ENCODE measurements around the gene KPNB1. TPM values are rescaled to one million over a fixed set of nuclear protein-coding genes. Genes with fewer than 3 reads are reported as not detected.

The KPNB1 gene
- polyA plus RNA-seq (2013, experiment 1 of 2) = 379 TPM
- 356 TPM for polyA plus RNA-seq (2013, experiment 2 of 2)

DNA sequence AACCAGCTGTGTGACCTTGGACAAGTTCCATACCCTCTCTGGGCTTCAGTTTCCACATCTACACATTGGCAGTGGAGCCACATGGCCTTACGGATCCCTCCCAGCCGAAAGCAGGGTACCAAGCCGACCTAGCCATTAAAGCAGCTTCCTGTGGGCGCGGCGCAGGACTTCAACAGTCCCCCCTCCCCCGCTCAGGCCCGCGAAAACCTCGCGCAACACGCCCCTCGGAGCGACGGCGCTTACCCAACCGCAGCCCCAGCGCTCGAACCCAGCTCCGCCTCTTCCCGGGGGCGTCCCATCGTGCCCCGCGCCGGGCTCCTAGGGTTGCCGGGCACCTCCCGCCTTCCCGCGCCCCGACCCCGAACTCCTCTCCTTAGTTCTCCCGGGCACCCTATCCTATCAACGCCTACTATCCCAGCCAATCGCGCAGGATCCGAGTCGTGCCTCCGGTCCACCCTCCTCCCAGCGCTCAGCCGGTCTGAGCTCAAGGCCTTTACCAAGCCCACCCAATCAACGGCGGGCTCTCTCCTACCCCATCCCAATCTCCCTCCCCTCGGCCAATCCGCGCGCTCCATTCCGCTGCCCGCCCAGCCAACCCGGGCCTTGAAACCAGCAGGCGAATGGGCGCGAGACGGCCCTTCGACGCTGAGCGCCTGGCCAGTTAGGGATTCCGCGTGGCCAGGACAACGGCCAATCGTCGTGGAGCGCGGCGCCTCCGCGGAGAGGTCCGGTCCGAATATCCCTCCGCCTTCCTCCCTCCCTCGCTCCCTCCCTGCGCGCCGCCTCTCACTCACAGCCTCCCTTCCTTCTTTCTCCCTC, at the start of gene KPNB1:
Gene KPNB1 (plus strand): TSS at position 767 of the 819 bp plus-strand sequence. CDS start 326 bp downstream, outside the sequence.
- Histone ChIP-seq H3K27ac (ENCODE audit: low read depth, low read length, severe bottlenecking) (peak within 1 kb of the TSS; percentile 90), H3K4me1 (ENCODE audit: control insufficient read depth, insufficient read depth, low read length, poor library complexity, severe bottlenecking) (peaks cover 16% of the 10 kb centered on the region), H3K36me3 (ENCODE audit: control insufficient read depth, insufficient read depth, low read length) (peaks cover 38% of the 10 kb centered on the region), H3K9me3 (ENCODE audit: control insufficient read depth, low read length) (no peaks in the 10 kb centered on the region), H3K4me3 (ENCODE audit: extremely low read depth, insufficient read depth, low read length, poor library complexity, severe bottlenecking) (peak within 1 kb of the TSS; percentile 70)
- WGBS, 2 experiments (ENCODE audit: insufficient coverage in 2 of 2) = 0% methylated on average over 46 to 50 of the region's 74 CpGs

DNA sequence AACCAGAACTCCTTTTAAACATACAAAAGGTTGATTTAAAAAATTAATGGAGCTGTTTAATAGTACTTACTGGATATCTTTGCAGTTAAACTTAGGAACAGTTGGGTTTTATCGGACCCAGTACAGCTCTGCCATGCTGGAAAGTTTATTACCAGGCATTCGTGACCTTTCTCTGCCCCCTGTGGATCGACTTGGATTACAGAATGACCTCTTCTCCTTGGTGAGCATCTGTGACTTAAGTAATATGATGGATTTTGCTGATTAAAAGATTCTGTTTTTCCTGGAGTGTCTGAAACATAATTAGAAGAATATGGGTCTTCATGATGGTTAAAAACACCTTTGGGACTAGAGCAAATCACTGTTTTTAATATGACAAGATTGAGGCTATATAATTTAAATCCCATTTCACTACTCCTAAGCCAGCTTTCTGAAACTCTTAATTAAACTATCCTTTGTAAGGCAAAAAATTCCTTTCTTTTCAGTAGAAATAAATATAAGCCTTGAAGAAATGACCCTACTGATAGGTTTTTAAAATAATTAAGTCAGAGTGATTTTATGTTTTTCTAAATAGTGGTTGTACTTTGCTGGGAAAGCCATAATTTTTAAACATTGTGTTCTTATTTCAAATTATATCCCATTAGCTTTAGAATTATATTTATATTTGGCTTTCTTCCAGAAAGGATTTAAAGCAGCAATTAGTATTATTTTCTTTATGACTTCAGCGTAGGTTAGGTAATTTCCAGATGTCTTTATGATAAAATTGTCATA, 45.7 kb upstream of the KPNB1 start:
- no peaks in the 10 kb centered on the region for H3K9me3 ChIP-seq (ENCODE audit: control insufficient read depth, low read length)
- 87 to 88% methylated on average over 3 of the region's 4 CpGs for WGBS, 2 experiments (ENCODE audit: insufficient coverage in 2 of 2)
- H3K4me1 ChIP-seq (ENCODE audit: control insufficient read depth, insufficient read depth, low read length, poor library complexity, severe bottlenecking) = no peaks in the 10 kb centered on the region
- H3K4me3 ChIP-seq (ENCODE audit: extremely low read depth, insufficient read depth, low read length, poor library complexity, severe bottlenecking) = no peak overlapping the region
- no peak overlapping the region for H3K27ac ChIP-seq (ENCODE audit: low read depth, low read length, severe bottlenecking)
- H3K36me3 ChIP-seq (ENCODE audit: control insufficient read depth, insufficient read depth, low read length) = peaks cover 88% of the 10 kb centered on the region

DNA sequence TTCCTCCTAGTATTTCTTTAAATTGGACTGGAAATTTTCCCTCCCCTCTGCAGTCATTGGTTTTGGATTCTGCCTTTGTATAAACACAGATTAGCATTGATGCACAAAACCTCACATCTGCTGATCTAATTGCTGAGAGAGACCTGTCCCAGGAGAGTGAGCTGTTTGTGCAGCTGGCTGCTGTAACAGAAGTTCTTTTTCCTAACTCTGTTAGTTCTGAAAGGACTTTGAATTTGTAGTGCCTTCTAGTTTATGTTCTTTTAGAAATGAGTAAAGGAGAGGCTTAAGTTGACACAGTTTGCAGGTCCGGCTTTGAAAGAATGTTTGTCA, 45.2 kb upstream of the KPNB1 start:
- WGBS, 2 experiments (ENCODE audit: insufficient coverage in 2 of 2) = no CpG with 5 or more reads among the region's 1 CpG
- no peak overlapping the region for H3K27ac ChIP-seq (ENCODE audit: low read depth, low read length, severe bottlenecking)
- H3K4me3 ChIP-seq (ENCODE audit: extremely low read depth, insufficient read depth, low read length, poor library complexity, severe bottlenecking) = no peak overlapping the region
- H3K4me1 ChIP-seq (ENCODE audit: control insufficient read depth, insufficient read depth, low read length, poor library complexity, severe bottlenecking) = no peaks in the 10 kb centered on the region
- H3K9me3 ChIP-seq (ENCODE audit: control insufficient read depth, low read length) = no peaks in the 10 kb centered on the region
- H3K36me3 ChIP-seq (ENCODE audit: control insufficient read depth, insufficient read depth, low read length) = peaks cover 88% of the 10 kb centered on the region

DNA sequence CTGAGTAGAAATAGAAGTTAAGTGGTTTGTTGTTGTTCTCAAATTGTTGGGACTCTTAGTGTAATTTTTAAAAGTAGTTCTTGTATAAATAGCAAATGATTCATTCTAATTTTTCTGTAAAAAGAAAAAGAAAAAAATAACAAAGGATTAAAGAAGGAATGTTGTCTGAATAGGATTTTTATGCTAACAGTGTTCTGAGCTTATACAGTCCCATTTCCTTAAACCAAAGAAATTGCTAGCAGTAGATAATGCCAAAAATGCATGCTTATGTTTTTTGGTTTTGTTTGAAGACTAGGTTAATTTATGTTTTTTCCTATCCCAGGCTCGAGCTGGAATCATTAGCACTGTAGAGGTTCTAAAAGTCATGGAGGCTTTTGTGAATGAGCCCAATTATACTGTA, 44.7 kb upstream of the KPNB1 start:
- H3K27ac ChIP-seq (ENCODE audit: low read depth, low read length, severe bottlenecking) = no peak overlapping the region
- no peak overlapping the region for H3K4me3 ChIP-seq (ENCODE audit: extremely low read depth, insufficient read depth, low read length, poor library complexity, severe bottlenecking)
- no peaks in the 10 kb centered on the region for H3K4me1 ChIP-seq (ENCODE audit: control insufficient read depth, insufficient read depth, low read length, poor library complexity, severe bottlenecking)
- 83% methylated on average over 1 of the region's 1 CpG; no CpG with 5 or more reads in 1 of the 2 experiments for WGBS, 2 experiments (ENCODE audit: insufficient coverage in 2 of 2)
- peaks cover 84% of the 10 kb centered on the region for H3K36me3 ChIP-seq (ENCODE audit: control insufficient read depth, insufficient read depth, low read length)
- H3K9me3 ChIP-seq (ENCODE audit: control insufficient read depth, low read length) = no peaks in the 10 kb centered on the region

DNA sequence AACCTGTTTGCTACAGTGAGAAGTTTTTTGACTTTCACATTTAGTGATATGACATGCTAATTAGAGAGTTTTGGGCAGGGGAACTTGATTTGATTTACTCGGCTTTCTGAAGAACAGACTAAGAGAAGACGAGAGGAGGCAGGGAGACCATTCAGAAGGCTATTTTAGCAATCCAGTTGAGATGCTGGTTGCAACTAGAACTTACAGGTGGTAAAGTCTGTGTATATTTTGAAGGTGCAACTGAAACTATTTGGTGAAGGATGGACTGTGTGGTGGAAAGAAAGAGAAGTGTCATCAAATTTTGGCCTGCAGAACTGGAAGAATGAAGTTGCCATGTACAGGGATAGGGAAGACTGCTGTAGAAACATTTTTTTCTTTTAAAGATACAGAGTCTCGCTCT, 42.2 kb upstream of the KPNB1 start:
- Histone ChIP-seq H3K9me3 (ENCODE audit: control insufficient read depth, low read length) (no peaks in the 10 kb centered on the region), H3K4me1 (ENCODE audit: control insufficient read depth, insufficient read depth, low read length, poor library complexity, severe bottlenecking) (no peaks in the 10 kb centered on the region), H3K4me3 (ENCODE audit: extremely low read depth, insufficient read depth, low read length, poor library complexity, severe bottlenecking) (no peak overlapping the region), H3K36me3 (ENCODE audit: control insufficient read depth, insufficient read depth, low read length) (peaks cover 74% of the 10 kb centered on the region), H3K27ac (ENCODE audit: low read depth, low read length, severe bottlenecking) (no peak overlapping the region)
- 100% methylated on average over 2 to 3 of the region's 3 CpGs for WGBS, 2 experiments (ENCODE audit: insufficient coverage in 2 of 2)

DNA sequence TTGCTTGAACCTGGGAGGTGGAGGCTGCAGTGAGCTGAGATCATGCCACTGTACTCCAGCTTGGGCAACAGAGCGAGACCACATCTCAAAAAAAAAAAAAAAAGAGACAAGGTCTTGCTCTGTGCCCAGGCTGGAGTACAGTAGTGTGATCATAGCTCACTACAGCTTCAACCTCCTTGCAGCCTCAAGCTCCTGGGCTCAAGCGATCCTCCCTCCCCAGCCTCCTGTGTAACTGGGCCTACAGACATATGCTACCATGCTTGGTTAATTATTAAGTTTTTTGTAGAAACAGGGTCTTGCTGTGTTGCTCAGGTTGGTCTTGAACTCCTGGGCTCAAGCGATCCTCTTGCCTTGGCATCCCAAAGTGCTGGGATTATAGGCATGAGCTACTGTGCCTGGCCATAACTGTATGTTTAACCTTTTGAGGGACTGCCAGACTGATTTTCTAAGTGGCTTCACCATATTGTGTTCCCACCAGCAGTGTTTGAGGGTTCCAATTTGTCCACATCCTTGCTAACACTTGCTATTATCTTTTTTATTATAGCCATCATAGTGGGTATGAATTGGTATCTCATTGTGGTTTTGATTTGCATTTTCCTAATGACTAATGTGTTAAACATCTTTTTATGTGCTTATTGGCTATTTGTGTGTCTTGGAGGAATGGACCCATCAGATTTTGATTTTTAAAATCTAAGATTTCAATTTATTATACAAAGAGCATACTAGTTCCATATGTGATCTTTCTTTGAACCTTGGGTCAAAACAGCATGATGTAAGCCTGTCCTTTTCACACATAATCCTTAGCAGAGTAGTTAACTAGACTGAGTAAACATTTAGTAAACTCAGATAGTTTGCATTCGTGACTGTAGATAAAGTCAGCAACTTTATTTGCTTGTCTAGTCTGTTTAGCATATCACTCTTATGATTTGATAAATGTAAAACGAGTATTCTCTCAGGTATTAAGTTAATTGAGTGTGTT, 38.1 kb upstream of the KPNB1 start:
- WGBS, 2 experiments (ENCODE audit: insufficient coverage in 2 of 2) = 94 to 100% methylated on average over 1 to 2 of the region's 5 CpGs
- Histone ChIP-seq H3K27ac (ENCODE audit: low read depth, low read length, severe bottlenecking) (no peak overlapping the region), H3K9me3 (ENCODE audit: control insufficient read depth, low read length) (no peaks in the 10 kb centered on the region), H3K4me3 (ENCODE audit: extremely low read depth, insufficient read depth, low read length, poor library complexity, severe bottlenecking) (no peak overlapping the region), H3K4me1 (ENCODE audit: control insufficient read depth, insufficient read depth, low read length, poor library complexity, severe bottlenecking) (no peaks in the 10 kb centered on the region), H3K36me3 (ENCODE audit: control insufficient read depth, insufficient read depth, low read length) (peaks cover 69% of the 10 kb centered on the region)

DNA sequence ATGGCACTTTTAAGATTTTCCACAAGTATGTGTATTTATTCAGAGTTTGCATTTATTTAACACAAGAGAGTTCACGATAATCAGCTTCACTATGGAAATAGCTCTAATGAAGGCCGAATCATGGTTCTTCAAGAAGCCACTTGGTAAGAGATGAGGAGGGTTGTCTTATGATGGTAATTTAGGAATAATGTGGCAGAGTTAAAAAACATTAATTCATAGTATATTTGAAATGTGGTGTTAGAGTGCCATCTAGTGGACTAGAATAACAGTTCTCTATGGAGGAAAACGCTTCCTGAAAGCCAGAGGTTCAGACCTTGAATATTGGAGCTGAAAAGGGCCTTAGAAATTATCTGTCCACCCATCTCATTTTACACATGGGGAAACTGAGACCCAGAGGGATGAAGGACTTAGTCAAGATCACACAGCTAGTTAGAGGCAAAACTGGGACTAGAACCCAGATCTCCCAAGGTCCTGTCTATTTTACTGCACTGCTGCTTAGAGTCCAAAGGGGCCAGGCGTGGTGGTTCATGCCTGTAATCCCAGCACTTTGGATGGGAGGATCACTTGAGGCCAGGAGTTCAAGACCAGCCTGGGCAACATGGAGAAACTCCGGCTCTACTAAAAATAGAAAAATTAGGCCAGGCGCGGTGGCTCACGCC, 33.8 kb upstream of the KPNB1 start:
- Histone ChIP-seq H3K9me3 (ENCODE audit: control insufficient read depth, low read length) (no peaks in the 10 kb centered on the region), H3K36me3 (ENCODE audit: control insufficient read depth, insufficient read depth, low read length) (peaks cover 75% of the 10 kb centered on the region), H3K4me1 (ENCODE audit: control insufficient read depth, insufficient read depth, low read length, poor library complexity, severe bottlenecking) (peaks cover 3% of the 10 kb centered on the region), H3K27ac (ENCODE audit: low read depth, low read length, severe bottlenecking) (no peak overlapping the region), H3K4me3 (ENCODE audit: extremely low read depth, insufficient read depth, low read length, poor library complexity, severe bottlenecking) (no peak overlapping the region)
- WGBS, 2 experiments (ENCODE audit: insufficient coverage in 2 of 2) = 89 to 90% methylated on average over 6 to 7 of the region's 8 CpGs

DNA sequence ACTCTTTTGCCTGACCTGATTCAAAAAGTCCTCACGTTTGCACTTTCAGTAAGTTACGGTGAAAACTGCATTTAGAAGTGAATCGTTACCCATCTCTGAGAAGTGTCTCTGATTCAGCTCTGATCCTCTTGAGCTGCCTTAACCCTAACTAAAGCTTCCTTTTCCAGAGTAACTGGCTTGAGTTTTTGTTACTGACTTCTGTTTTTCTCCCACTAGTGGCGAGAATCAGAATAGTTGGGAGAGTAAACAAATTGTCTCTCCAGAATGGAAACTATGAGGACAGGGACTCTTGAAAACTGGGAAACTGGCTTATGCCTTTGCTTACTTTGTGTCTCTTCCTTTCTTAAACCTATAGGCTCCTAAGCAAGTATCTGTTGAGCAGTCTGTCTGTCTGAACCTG, 31.3 kb upstream of the KPNB1 start:
- no peak overlapping the region for H3K4me3 ChIP-seq (ENCODE audit: extremely low read depth, insufficient read depth, low read length, poor library complexity, severe bottlenecking)
- peaks cover 67% of the 10 kb centered on the region for H3K36me3 ChIP-seq (ENCODE audit: control insufficient read depth, insufficient read depth, low read length)
- H3K9me3 ChIP-seq (ENCODE audit: control insufficient read depth, low read length) = no peaks in the 10 kb centered on the region
- H3K27ac ChIP-seq (ENCODE audit: low read depth, low read length, severe bottlenecking) = peak overlapping the region; percentile 32
- WGBS, 2 experiments (ENCODE audit: insufficient coverage in 2 of 2) = 71 to 78% methylated on average over 3 to 4 of the region's 4 CpGs
- peaks cover 21% of the 10 kb centered on the region for H3K4me1 ChIP-seq (ENCODE audit: control insufficient read depth, insufficient read depth, low read length, poor library complexity, severe bottlenecking)

DNA sequence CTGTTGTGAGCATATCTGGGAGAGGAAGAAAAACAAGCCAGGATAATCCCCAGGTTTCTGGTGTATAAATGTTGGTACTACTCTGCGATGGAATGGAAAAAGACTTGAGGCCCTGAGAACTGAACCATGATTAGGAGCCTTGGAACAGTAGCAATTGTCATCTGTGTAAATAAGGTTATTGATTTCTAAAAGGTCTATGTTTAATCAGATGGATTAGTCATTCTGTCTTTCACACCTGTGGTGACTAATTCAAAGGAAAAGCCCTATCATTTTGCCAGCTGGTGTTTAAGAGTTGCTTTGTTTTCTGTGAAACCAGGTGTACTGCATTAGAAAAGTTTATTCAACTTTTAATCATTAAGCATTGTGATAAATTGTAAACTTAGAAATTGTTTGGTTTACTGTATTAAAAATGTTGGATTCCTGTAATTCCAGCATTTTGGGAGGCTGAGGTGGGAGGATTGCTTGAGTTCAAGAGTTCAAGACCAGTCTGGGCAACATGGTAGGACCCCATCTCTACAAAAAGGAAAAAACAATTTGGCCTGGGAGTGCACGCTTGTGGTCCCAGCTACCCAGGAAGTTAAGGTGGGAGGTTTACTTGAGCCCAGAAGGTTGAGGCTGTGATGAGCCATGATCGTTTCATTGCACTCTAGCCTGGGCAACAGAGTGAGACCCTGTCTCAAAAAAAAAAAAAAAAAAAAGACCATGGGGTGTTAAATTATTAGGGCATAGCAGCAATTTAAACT, 29.0 kb upstream of the KPNB1 start:
- Histone ChIP-seq H3K4me1 (ENCODE audit: control insufficient read depth, insufficient read depth, low read length, poor library complexity, severe bottlenecking) (peaks cover 21% of the 10 kb centered on the region), H3K9me3 (ENCODE audit: control insufficient read depth, low read length) (no peaks in the 10 kb centered on the region), H3K36me3 (ENCODE audit: control insufficient read depth, insufficient read depth, low read length) (peaks cover 72% of the 10 kb centered on the region), H3K27ac (ENCODE audit: low read depth, low read length, severe bottlenecking) (no peak overlapping the region), H3K4me3 (ENCODE audit: extremely low read depth, insufficient read depth, low read length, poor library complexity, severe bottlenecking) (no peak overlapping the region)
- WGBS, 2 experiments (ENCODE audit: insufficient coverage in 2 of 2) = 100% methylated on average over 1 of the region's 3 CpGs

Data from mesodermal cell (in vitro differentiated cells).